Renal pelvis (tissue), 4 donors: ENCODE data around the gene FURIN. TPM values are rescaled to one million over a fixed set of nuclear protein-coding genes. Genes with fewer than 3 reads are reported as not detected.
"Not testable (repeated sequence)": the region's sequence is repeated elsewhere in the genome, so short reads cannot be mapped to it uniquely, and the experiment has no call there.

ENCODE experiments used
- DNase-seq: peaks from one replicate; pipeline ENCODE4 v3.0.0-alpha.2; 2013
- polyA plus RNA-seq, 3 donors: library from polyadenylated mRNA; unstranded; fragments of 120-200 nt; gene quantifications; one replicate each; pipeline ENCODE4 v1.2.1, GENCODE V29; 2013; ENCODE audit not compliant: insufficient read length in 3 of 3

The FURIN gene
- polyA plus RNA-seq, 3 donors = 43.6 to 54.6 (median 50.6) TPM

DNA sequence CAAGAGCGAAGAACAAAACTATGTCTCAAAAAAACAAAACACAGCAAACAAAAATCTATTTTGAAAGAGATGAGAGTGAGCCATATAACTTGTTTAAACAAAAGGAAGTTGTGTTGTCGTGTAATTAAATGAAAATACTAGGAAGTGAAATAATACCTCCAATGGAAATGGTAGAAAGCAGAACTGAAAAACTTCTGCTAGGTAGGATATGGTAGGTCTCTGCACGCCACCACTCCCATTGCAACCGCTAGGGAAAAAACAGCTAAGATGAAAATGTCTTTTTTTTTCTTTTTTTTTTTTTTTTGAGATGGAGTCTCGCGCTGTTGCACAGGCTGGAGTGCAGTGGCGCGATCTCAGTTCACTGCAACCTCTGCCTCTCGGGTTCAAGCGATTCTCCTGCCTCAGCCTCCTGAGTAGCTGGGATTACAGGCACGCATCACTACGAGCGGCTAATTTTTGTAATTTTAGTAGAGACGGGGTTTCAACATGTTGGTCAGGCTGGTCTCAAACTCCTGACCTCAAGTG, 28.8 kb downstream of the FURIN start:
- DNase-seq = not testable (repeated sequence)

DNA sequence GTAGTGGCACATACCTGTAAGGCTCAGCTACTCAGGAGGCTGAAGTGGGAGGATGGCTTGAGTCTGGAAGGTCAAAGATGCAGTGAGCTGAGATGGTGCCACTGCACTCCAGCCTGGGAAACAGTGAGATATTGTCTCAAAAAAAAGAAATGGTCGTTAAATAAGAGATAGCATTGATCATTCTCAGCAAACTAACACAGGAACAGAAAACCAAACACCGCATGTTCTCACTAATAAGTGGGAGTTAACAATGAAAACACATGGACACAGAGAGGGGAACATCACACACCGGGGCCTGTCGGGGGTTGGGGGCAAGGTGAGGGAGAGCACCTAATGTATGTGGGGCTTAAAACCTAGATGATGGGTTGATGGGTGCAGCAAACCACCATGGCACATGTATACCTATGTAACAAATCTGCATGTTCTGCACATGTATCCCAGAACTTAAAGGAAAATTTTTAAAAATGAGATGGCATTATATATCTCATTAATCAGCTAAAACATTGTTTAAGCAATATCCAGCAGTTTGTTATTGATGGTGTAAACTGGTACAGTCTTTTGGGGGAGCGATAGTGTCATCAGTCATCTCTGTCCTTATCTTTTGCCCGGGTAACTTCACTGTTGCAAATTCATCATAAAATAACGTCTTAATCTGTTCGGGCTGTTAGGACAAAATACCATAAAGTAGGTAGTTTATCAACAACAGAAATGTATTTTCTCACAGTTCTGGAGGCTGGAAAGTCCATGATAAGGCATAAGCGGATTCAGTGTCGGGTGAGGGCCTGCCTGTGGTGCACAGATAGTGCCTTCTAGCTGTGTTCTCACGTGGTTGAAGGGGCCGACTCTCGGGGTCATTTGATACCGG, 33.0 kb downstream of the FURIN start:
- no peak for DNase-seq

- peak; percentile 81 for DNase-seq
These were observed 33.9 kb downstream of the FURIN start for GRCh38 chr15:90902040-90902839.

DNA sequence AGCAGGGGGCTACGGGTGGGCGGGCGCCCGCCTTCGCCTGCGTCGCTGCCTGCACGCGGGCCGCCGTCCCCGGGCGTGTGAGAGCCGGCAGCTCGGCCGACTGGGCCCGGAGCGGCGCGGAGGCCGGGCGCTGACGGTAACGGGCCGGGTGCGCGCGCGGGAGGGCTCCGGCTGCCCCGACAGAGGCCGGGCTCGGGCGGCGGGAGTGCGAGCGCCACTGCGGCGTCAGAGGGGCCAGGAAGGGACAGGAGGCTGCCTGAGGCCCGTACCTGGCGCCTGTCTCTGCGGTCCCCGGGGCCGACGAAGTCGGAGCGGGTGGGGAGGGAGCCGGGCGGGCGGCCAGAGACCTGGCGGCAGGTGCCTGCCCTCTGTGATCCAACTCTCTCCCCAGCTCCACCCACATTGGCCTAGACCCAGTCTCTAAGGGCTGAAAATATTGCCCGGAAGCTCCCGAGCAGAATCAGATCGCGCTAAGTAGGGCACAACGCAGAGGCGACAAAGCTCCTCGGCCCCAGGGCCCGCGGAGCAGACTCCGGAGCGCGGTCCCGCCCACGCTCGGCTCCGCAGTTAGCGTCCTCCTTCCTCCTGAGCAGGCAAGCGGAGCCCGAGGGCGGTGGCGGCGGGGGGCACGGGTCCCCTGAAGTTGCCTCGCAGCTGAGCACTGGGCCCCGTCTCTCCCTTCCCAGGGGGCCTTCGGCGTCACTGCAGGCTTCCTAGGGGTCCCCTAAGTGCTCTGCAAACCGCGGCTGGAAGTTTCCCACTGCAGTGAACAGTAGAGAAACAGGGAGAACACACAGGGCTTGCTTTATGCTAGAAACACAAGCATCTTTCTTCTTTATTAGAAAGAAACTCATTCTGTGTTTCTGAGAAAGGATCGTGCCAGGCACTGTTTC, 34.7 kb downstream of the FURIN start, which contains the start of gene MAN2A2:
MAN2A2 (plus strand) TSS at position 463 of the 893 bp plus-strand sequence. CDS start 906 bp downstream, outside the sequence.
- DNase-seq = peak; percentile 58

DNA sequence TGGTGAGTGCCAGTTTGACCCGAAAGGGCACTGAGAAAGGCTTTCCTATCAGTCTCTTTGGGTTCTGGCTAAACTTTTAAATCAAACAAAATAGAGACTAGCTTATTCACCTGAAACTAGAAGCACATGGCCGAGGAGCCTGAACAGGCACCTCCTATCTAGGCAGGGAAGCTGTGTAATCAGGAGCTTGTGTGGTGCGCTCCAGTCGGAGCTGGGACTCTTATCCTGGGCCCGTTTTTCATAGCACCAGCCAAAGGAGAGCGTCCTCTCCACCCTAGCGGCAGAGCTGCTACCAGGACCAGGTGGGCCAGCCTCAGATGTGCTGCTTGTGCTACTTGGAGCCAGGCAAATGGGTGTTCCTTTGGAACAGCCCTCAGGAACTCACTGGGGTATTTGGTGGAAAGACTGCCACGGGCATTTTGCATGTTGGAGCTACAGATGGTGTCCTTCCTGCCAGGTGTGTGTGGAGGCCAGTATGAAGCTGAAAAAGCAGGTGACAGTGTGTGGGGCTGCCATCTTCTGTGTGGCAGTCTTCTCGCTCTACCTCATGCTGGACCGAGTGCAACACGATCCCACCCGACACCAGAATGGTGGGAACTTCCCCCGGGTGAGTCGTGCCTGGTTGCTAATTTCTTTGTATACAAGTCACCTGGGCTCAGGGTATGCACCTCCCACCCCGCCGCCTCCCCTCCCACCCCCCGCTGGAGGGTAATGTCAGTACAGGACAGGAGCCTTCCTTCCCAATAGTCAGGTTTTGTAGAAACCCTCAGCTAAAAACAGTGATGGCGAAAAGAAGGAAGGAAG, 35.5 kb downstream of the FURIN start:
- peak; percentile 20 for DNase-seq

DNA sequence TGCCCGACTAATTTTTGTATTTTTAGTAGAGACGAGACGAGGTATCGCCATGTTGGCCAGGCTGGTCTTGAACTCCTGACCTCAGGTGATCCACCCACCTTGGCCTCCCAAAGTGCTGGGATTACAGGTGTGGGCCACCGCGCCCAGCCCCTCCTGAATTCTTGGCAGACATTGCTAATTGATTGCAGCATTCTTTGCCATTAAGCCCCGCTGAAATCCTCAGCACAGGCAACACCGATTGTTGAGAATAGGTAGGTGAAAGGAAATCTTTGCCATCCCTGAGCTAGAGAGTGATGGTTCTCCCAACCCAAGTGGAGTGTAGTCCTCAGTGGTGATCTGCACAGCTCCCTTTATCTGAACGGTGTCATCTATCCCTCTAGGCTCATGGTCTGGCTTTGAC, 36.4 kb downstream of the FURIN start:
- DNase-seq = no peak

GRCh38 chr15:90905306-90906180, 37.2 kb downstream of the FURIN start:
- no peak for DNase-seq

GRCh38 chr15:90906181-90906849, 37.9 kb downstream of the FURIN start:
- DNase-seq = no peak

DNA sequence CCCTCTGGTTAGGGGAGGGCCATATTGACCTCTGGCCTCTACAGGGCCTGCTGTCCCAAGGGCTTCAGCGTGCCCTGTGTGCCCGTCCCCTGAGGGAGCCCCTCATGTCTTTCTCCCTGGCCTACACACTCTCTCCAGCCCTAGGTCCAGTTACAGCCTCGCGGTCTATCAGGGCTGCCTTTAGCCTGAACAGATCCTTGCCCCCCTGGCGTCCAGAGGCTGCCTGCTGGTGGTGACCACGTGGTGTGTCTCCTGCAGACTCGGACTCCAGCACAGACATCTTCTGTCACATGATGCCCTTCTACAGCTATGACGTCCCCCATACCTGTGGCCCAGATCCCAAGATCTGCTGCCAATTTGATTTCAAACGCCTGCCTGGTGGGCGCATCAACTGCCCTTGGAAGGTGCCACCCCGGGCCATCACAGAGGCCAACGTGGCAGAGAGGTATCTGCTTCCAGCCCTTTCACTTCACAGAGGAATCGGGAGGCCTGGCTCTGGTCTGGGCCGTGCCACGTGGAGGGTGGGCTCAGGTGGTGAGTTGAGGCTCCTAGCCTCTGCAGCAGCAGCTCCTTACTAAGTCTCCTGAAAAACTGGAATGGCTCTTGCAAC, 38.8 kb downstream of the FURIN start:
- no peak for DNase-seq

DNA sequence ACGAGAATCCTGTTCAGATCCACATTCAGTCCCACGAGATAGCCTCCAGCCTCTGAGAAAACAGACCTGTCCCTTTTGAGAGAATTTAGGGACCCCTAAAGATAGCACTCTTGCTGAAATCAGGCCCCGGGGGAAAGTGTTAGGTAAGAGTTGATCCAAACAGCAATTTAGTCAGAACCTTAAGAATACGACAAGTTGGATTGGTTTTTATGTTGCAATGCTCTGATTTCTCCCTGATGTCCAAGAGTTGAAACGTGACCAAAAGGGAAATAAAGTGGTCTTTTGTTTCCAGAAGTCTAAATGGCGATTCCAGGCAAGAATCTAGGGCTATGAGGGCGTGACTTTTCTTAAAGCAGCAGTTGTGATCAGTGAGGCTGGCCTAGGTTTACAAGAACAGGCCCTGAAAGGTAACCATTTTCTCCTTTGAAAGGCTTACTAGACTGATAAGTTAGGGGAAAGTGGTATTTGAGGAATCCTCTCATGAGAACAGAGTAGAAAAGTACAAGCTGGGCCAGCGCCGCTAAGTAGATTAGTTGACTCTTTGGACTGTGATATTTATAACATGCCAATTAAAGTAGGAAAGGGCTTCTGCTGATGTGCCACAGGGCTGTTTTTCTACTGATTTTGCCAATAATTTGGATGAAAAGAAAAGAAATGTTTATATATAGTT, 39.6 kb downstream of the FURIN start:
- DNase-seq = no peak

- DNase-seq = not testable (repeated sequence)
These were observed 41.1 kb downstream of the FURIN start for GRCh38 chr15:90909449-90909848.

DNA sequence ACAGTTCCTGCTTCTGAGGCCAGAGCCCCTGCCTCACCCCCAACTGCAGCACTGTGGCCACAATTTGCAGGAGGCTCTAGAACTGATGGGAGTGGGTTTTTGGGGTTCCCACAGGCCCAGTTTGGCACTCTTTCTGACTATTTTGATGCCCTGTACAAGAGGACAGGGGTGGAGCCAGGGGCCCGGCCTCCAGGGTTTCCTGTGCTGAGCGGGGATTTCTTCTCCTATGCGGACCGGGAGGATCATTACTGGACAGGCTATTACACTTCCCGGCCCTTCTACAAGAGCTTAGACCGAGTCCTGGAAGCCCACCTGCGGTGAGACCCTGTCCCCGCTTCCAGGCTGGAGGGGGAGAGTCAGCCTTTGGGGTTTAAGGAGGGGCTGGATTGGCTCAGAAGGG, 41.6 kb downstream of the FURIN start:
- DNase-seq = no peak

DNA sequence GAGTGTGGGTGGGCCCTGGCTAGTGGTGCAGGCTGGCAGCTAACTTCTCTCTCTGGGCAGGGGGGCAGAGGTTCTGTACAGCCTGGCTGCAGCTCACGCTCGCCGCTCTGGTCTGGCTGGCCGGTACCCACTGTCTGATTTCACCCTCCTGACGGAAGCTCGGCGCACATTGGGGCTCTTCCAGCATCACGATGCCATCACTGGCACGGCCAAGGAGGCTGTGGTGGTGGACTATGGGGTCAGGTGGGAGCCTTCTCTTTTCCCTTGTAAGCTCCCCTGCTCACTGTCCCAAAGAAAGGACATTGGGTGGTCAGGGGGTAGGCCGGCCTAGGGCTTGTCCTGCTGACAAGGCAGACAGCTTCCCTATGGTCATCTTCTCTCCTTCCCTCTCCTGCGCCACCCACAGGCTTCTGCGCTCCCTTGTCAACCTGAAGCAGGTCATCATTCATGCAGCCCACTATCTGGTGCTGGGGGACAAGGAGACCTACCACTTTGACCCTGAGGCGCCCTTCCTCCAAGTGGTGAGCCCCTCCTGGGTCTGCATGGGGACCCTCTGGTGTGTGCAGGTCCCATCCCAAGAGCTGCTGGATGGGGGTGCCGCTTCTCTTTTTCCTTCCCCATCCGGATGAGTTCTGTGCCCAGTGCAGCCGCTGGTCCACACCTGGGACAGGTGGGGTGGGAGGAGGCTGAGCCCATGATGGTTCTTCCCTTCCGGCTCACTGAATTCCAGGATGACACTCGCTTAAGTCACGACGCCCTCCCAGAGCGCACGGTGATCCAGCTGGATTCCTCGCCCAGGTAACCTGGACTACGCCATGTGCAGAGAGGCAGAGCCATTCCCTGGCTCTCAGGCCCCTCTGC, 42.3 kb downstream of the FURIN start:
- no peak for DNase-seq

DNA sequence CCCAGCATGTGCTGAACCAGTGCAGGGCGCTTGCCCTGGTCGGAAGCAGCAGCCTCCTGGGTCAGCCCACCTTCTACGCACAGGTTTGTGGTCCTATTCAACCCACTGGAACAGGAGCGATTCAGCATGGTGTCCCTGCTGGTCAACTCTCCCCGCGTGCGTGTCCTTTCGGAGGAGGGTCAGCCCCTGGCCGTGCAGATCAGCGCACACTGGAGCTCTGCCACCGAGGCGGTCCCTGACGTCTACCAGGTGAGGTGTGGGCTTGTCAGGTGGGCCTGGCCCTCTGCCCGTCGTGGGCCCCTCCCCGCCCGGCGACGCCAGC, 42.9 kb downstream of the FURIN start:
- DNase-seq = no peak

- DNase-seq = no peak
These were observed 43.8 kb downstream of the FURIN start for GRCh38 chr15:90911906-90912769.

DNA sequence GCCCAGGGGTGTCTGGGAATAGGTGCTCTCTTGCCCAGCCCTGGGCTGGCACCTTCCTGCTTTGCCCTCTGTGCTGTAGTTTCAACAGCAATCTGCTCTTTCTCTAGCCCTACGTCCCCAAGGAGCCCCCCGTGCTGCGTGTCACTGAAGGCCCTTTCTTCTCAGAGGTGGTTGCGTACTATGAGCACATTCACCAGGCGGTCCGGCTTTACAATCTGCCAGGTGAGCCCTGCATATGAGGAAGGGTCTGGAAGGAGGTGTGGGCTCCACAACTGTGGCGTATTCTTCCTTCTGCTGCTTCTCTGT, 44.3 kb downstream of the FURIN start:
- no peak for DNase-seq
